HepG2 (cell line): Measurements from ENCODE around the gene SLC6A6.

ENCODE experiments used
- CEBPB ChIP-seq: IDR thresholded peaks from 2 replicates; pipeline ENCODE4 v1.6.1; 2011; ENCODE audit warnings: low read depth, low read length, improper control_type of control experiment, borderline replicate concordance
- CREB1 ChIP-seq, 2 experiments: fragments of 450-650 bp in 1 of 2; IDR thresholded peaks; 2 replicates each; pipeline ENCODE4 v1.6.1; 2016 to 2017; ENCODE audit warnings: control low read depth in 1 of 2, mild to moderate bottlenecking in 1 of 2, missing compliant biosample characterization in 1 of 2, missing genetic modification characterization in 1 of 2
- IRX3 ChIP-seq: sonication (generic); formaldehyde crosslinking; IDR thresholded peaks from 2 replicates; pipeline ENCODE4 v1.8.1; 2023; ENCODE audit warnings: mild to moderate bottlenecking, low read depth, missing genetic modification reagents, borderline replicate concordance
- KAT2B ChIP-seq: fragments of 150-350 bp; IDR thresholded peaks from 2 replicates; pipeline ENCODE4 v1.6.1; 2014; ENCODE audit warnings: low read depth, low read length, borderline replicate concordance
- RBAK ChIP-seq: sonication (generic); formaldehyde crosslinking; IDR thresholded peaks from 2 replicates; pipeline ENCODE4 v1.5.1; 2020; ENCODE audit warnings: mild to moderate bottlenecking, missing genetic modification reagents
- RFX5 ChIP-seq: IDR thresholded peaks from 2 replicates; pipeline ENCODE4 v1.6.1; 2011; ENCODE audit warnings: low read depth, low read length, improper control_type of control experiment
- RORA ChIP-seq: sonication (generic); formaldehyde crosslinking; IDR thresholded peaks from 2 replicates; pipeline ENCODE4 v1.5.0; 2020; ENCODE audit warnings: mild to moderate bottlenecking, missing genetic modification reagents, moderate library complexity
- TERF1 ChIP-seq: sonication (generic); formaldehyde crosslinking; IDR thresholded peaks from 2 replicates; pipeline ENCODE4 v1.8.0; 2022; ENCODE audit warnings: mild to moderate bottlenecking, missing genetic modification reagents, moderate library complexity
- ZBTB34 ChIP-seq: sonication (generic); formaldehyde crosslinking; IDR thresholded peaks from 2 replicates; pipeline ENCODE4 v1.8.0; 2022; ENCODE audit warnings: mild to moderate bottlenecking, missing genetic modification reagents
- ZFP36L2 ChIP-seq: sonication (generic); formaldehyde crosslinking; IDR thresholded peaks from 2 replicates; pipeline ENCODE4 v1.4.0; 2020; ENCODE audit warnings: missing genetic modification reagents
- TF ChIP-seq, protein P1 (sequence below): sonication (generic); formaldehyde crosslinking; IDR thresholded peaks from 2 replicates; pipeline ENCODE4 v1.4.0; 2020; ENCODE audit warnings: missing genetic modification reagents

- TF ChIP-seq, protein P1, sequence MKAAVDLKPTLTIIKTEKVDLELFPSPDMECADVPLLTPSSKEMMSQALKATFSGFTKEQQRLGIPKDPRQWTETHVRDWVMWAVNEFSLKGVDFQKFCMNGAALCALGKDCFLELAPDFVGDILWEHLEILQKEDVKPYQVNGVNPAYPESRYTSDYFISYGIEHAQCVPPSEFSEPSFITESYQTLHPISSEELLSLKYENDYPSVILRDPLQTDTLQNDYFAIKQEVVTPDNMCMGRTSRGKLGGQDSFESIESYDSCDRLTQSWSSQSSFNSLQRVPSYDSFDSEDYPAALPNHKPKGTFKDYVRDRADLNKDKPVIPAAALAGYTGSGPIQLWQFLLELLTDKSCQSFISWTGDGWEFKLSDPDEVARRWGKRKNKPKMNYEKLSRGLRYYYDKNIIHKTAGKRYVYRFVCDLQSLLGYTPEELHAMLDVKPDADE (CRISPR knock-in tag), result no peak
- TF ChIP-seq RFX5 (no peak), CEBPB (no peak), IRX3 (CRISPR knock-in tag) (no peak), RORA (CRISPR knock-in tag) (no peak), ZBTB34 (CRISPR knock-in tag) (no peak), KAT2B (no peak), RBAK (CRISPR knock-in tag) (no peak), CREB1 (IDR thresholded peaks at IDR 0.05) (no peak), CREB1 (CRISPR knock-in tag; IDR thresholded peaks at IDR 0.05) (no peak), TERF1 (no peak), ZFP36L2 (CRISPR knock-in tag) (no peak)
Observed at GRCh38 chr3:14406336-14406735, 3.9 kb downstream of the SLC6A6 start.
